Bronchial epithelial cell (primary cell): ENCODE results near the gene CHRM2. TPM values are rescaled to one million over a fixed set of nuclear protein-coding genes. Genes with fewer than 3 reads are reported as not detected.
A peak's percentile ranks its signal among the peaks of the same experiment; 100 is the strongest.

Experiments
- DNase-seq: peaks from one replicate; pipeline ENCODE4 v3.0.0-alpha.2; 2010; ENCODE audit warnings: low read depth
- FAIRE-seq: peaks from 2 replicates; lab custom pipeline; 2011; peaks lifted over from hg19 to GRCh38; lab: Jason Lieb, UNC
- H3K27me3 ChIP-seq: 2 replicates; pipeline ENCODE4 v1.5.1; 2011; ENCODE audit warnings: low read length; ENCODE audit not compliant: control insufficient read depth, insufficient read depth
- H3K36me3 ChIP-seq: 2 replicates; pipeline ENCODE4 v1.5.1; 2011; ENCODE audit warnings: low read length; ENCODE audit not compliant: control insufficient read depth, insufficient read depth
- H3K4me3 ChIP-seq: 2 replicates; pipeline ENCODE4 v1.5.1; 2011; ENCODE audit warnings: mild to moderate bottlenecking, low read depth, low read length, control low read depth
- total RNA-seq: library from RNA; depleted of rRNA; stranded (reverse); fragments of >200 nt; gene quantifications from 2 replicates; pipeline ENCODE4 v1.2.1, GENCODE V29; 2014
- TF ChIP-seq, protein P1 (sequence below): IDR thresholded peaks from 2 replicates; pipeline ENCODE4 v1.5.1; 2011; ENCODE audit warnings: mild to moderate bottlenecking, moderate library complexity, low read length, control low read depth, inconsistent platforms; ENCODE audit not compliant: insufficient read depth, severe bottlenecking

Gene CHRM2
- total RNA-seq, 1 donor from 2014 or later = 0.26 TPM

DNA sequence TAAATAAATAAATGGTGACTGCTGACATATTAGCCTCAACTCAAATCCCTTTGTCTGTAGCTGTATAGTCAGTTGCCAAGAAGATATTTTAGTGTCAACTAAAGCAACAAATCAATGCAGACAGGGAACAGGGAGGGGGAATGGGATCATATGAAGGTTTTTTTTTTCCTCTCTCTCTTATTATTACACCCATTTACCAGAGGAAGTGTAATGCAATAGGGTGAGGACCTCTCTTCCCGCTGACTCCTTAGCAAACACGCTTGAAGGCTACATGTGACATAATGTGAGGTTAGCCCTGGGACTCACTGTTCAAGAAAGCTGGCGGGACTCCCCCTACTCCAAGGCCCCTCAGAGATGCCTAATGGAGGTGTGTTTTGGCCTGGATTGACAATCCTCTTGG, 88.2 kb downstream of the CHRM2 start:
- Histone ChIP-seq H3K27me3 (no peaks in the 10 kb centered on the region), H3K36me3 (no peaks in the 10 kb centered on the region), H3K4me3 (no peak overlapping the region)
- TF ChIP-seq, protein P1, sequence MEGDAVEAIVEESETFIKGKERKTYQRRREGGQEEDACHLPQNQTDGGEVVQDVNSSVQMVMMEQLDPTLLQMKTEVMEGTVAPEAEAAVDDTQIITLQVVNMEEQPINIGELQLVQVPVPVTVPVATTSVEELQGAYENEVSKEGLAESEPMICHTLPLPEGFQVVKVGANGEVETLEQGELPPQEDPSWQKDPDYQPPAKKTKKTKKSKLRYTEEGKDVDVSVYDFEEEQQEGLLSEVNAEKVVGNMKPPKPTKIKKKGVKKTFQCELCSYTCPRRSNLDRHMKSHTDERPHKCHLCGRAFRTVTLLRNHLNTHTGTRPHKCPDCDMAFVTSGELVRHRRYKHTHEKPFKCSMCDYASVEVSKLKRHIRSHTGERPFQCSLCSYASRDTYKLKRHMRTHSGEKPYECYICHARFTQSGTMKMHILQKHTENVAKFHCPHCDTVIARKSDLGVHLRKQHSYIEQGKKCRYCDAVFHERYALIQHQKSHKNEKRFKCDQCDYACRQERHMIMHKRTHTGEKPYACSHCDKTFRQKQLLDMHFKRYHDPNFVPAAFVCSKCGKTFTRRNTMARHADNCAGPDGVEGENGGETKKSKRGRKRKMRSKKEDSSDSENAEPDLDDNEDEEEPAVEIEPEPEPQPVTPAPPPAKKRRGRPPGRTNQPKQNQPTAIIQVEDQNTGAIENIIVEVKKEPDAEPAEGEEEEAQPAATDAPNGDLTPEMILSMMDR = no peak
- DNase-seq (no peak), FAIRE-seq (no peak)

DNA sequence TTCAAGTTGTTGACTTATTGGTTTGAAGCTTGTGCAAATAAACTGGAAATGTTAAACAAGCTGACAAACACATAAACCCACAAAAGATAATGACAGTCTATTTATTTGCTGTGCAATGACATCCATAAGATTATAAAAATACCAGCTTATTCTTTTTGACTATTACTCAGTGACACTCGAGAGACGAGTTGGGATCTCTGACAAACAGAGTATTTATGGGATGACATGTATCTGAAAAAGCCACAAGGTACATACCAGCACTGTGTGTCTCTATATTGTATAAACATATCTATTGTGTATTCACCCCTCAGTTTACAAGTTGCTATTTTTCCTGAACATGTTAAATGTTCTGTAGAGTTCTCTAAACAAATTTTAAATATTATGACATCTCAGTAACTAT, 88.9 kb downstream of the CHRM2 start:
- DNase-seq (no peak), FAIRE-seq (no peak)
- H3K27me3 ChIP-seq = no peaks in the 10 kb centered on the region
- no peaks in the 10 kb centered on the region for H3K36me3 ChIP-seq
- TF ChIP-seq, protein P1 = no peak
- no peak overlapping the region for H3K4me3 ChIP-seq

DNA sequence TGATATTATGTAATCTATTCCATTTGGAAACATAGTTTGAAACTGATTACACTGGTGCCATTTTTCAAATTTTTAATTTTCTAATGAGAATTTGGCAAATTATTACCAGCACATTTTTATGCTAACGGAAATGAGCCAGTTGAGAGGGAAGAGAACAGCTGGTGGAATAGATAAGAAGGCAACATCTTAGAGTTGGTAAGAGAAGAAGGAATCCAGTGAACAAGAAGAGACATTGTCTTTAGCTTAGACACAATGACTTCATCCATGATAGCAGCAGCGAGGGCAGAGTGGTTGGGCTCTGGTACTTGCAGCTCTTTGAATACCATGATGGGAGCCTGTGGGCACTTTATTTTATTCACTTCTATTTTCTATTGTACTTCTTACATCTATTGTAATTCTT, 89.6 kb downstream of the CHRM2 start:
- Histone ChIP-seq H3K4me3 (no peak overlapping the region), H3K36me3 (no peaks in the 10 kb centered on the region), H3K27me3 (no peaks in the 10 kb centered on the region)
- no peak for DNase-seq
- TF ChIP-seq, protein P1 = no peak
- FAIRE-seq = no peak

DNA sequence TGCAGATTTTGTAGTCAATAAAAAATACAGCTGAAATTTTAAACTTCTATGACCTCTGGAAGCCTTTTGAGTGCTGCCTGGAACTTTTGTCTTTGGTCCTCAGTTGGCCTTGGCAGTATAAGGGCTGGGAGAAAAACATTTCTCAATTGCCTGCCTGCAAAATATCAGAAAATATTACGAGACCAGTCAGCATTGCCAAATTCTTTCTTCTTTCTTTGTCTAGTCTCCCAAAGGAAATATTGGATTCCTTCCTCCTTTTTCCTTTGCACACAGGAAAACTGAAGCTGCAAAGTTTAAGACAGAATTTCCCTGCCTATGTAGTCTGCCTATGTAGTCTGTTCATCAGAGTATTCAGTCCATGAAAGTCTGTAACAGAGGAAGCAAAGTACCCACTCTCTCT, 95.9 kb downstream of the CHRM2 start:
- FAIRE-seq (no peak), DNase-seq (no peak)
- H3K27me3 ChIP-seq = no peaks in the 10 kb centered on the region

DNA sequence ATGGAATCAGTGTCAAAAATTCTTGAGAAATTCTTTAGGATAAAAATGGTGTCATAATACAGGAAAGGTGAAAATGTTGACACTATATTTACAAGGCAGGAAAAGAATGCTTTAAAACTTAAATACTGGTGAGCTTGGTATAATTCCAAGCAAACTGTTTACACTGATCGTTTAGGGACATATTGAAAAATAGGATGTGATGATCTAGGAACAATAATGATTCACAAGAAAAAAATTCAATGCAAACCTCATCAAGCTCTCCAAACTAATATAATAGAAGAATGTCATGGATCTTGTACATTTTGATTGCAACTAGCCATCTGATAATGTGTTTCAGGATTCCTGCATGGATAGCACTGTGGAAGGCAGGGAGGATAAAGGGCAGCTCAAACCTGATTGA, 98.4 kb downstream of the CHRM2 start:
- no peak for FAIRE-seq
- Histone ChIP-seq H3K27me3 (no peaks in the 10 kb centered on the region), H3K4me3 (no peak overlapping the region), H3K36me3 (no peaks in the 10 kb centered on the region)
- no peak for DNase-seq
- TF ChIP-seq, protein P1 = no peak

More for the DNA sequence above, 95.9 kb downstream of the CHRM2 start:
- TF ChIP-seq, protein P1 = no peak
- Histone ChIP-seq H3K4me3 (no peak overlapping the region), H3K36me3 (no peaks in the 10 kb centered on the region)

DNA sequence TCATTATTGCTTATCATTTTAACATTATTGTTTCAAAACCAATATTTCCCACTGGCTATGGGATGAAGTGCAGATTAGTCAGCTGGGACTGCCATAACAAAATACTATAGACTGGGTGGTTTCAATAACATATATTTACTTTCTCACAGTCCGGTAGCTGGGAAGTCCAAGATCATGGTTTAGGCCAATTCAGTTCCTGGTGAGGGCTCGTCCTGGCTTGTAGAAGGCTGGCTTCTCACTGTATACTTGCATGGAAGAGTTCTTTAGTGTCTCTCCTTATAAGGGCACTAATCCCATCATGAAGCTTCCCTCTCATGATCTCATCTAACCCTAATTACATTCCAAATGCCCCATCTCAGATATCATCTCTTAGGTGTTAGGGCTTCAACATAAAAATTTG, 101.3 kb downstream of the CHRM2 start:
- DNase-seq (peak; percentile 68), FAIRE-seq (no peak)
- TF ChIP-seq, protein P1 = no peak
- Histone ChIP-seq H3K36me3 (no peaks in the 10 kb centered on the region), H3K27me3 (no peaks in the 10 kb centered on the region), H3K4me3 (no peak overlapping the region)
